Spleen (tissue), 7 donors: ENCODE data around the gene SIPA1.

Experiments used
- POLR2A ChIP-seq, 3 donors: fragments of 450-650 bp; IDR thresholded peaks; one replicate each; pipeline ENCODE4 v1.5.1; 2017; ENCODE audit warnings: antibody characterized with exemption in 3 of 3, mild to moderate bottlenecking in 1 of 3
- POLR2AphosphoS5 ChIP-seq, 3 donors: sonication (generic); formaldehyde crosslinking; IDR thresholded peaks; one replicate each; pipeline ENCODE4 v1.5.1; 2017; ENCODE audit warnings: antibody characterized with exemption in 3 of 3
- TF ChIP-seq, protein P1 (sequence below), 11 experiments: fragments of 200-600 bp in 7 of 11; fragments of 450-650 bp in 4 of 11; sonication (generic) in 4 of 11; IDR thresholded peaks in 8 of 11; conservative IDR thresholded peaks in 3 of 11; 1 replicate in 7 of 11; 2 replicates in 4 of 11; pipeline versions ENCODE4 v1.4.0 to v1.8.0; 2016 to 2021; ENCODE audit warnings: antibody characterized with exemption in 11 of 11, inconsistent platforms in 4 of 11, mild to moderate bottlenecking in 1 of 11
- donor health status: DM: no; HTN: no; CAD: no; lungs with moderate emphysema.
- donor health status: DM: no; HTN: no; CAD: no.
- donor health status: DM: no; HTN: no; CAD: no.

DNA sequence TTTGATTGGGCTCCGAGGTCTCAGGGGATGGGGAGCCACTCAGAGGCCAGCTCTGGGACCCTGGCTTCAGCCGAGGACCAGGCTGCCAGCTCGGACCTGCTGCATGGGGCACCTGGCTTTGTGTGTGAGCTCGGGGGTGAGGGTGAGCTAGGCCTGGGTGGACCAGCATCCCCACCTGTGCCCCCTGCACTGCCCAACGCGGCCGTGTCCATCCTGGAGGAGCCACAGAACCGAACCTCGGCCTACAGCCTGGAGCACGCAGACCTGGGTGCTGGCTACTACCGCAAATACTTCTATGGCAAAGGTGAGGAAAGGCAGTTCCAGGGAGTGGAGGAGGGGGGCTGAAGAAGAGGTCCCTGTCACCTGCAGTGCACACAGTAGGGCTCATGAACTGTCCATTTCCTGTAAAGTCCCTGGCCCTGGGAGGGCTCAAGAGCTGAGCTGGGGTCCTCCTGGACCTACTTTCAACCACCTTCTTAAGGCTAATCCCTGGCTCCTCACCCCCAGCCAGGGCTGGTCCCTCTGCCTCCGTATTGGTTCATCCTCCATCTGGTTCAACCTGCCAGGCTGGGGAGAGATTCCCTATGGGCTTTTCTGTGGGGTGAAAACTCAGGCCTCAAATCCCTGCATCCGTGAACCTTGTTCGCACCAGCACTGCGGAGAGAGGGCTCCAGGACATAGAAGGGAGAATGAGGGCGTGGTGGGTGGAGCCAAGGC, 3.6 kb downstream of the SIPA1 start:
- TF ChIP-seq POLR2A (IDR thresholded peaks at IDR 0.05) (no peak), POLR2AphosphoS5 (IDR thresholded peaks at IDR 0.05) (no peak)
- TF ChIP-seq, protein P1, sequence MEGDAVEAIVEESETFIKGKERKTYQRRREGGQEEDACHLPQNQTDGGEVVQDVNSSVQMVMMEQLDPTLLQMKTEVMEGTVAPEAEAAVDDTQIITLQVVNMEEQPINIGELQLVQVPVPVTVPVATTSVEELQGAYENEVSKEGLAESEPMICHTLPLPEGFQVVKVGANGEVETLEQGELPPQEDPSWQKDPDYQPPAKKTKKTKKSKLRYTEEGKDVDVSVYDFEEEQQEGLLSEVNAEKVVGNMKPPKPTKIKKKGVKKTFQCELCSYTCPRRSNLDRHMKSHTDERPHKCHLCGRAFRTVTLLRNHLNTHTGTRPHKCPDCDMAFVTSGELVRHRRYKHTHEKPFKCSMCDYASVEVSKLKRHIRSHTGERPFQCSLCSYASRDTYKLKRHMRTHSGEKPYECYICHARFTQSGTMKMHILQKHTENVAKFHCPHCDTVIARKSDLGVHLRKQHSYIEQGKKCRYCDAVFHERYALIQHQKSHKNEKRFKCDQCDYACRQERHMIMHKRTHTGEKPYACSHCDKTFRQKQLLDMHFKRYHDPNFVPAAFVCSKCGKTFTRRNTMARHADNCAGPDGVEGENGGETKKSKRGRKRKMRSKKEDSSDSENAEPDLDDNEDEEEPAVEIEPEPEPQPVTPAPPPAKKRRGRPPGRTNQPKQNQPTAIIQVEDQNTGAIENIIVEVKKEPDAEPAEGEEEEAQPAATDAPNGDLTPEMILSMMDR (IDR thresholded peaks at IDR 0.05 in 8 of 11, conservative IDR thresholded peaks at IDR 0.05 in 3 of 11) = no peak
